Endothelial cell of umbilical vein (primary cell): ENCODE measurements around the gene THBD. TPM values are rescaled to one million over a fixed set of nuclear protein-coding genes. Genes with fewer than 3 reads are reported as not detected.

Source experiments
- BruUV-seq: library from RNA; stranded (reverse); fragments of 400-500 nt; replicated peaks from 2 replicates; lab custom pipeline; 2021; lab: Mats Ljungman, UMichigan
- CTCF ChIA-PET: fragments of 300-600, 350-600 bp; sonication (Branson Sonifier 250); formaldehyde crosslinking; loops from one replicate; lab custom pipeline; 2021; ENCODE audit warnings: antibody characterized with exemption, inconsistent platforms; lab: Charles Lee
- POLR2A ChIA-PET: fragments of 300-600, 350-600 bp; sonication (Branson Sonifier 250); formaldehyde crosslinking; loops from one replicate; lab custom pipeline; 2021; ENCODE audit warnings: antibody characterized with exemption, inconsistent platforms; lab: Charles Lee
- DNase-seq: peaks from one replicate; pipeline ENCODE4 v3.0.0-alpha.2; 2011; ENCODE audit warnings: low read depth, low spot score
- FAIRE-seq: peaks from 2 replicates; lab custom pipeline; 2011; peaks lifted over from hg19 to GRCh38; lab: Jason Lieb, UNC
- H2AFZ ChIP-seq: 2 replicates; pipeline ENCODE4 v1.6.0; 2012; ENCODE audit warnings: low read depth, low read length, control low read depth, inconsistent platforms
- H3K27ac ChIP-seq: 2 replicates; pipeline ENCODE4 v1.5.1; 2011; ENCODE audit warnings: low read depth, mild to moderate bottlenecking, control low read depth, low read length, moderate library complexity; ENCODE audit not compliant: insufficient read depth
- H3K27me3 ChIP-seq, 2 experiments: 2 replicates each; pipeline versions ENCODE4 v1.6.0 to v1.6.1; 2011; ENCODE audit warnings: low read length in 2 of 2, mixed read lengths in 1 of 2; ENCODE audit not compliant: control insufficient read depth in 2 of 2, insufficient read depth in 2 of 2
- H3K36me3 ChIP-seq, 2 experiments: 2 replicates in 1 of 2; 3 replicates in 1 of 2; pipeline ENCODE4 v1.5.1; 2011; ENCODE audit warnings: low read length in 2 of 2, mild to moderate bottlenecking in 1 of 2, moderate library complexity in 1 of 2; ENCODE audit not compliant: control insufficient read depth in 2 of 2, insufficient read depth in 2 of 2; ENCODE audit errors: extremely low read depth in 1 of 2
- H3K4me1 ChIP-seq: 3 replicates; pipeline ENCODE4 v1.5.1; 2011; ENCODE audit warnings: mild to moderate bottlenecking, low read length; ENCODE audit not compliant: control insufficient read depth, insufficient read depth; ENCODE audit errors: extremely low read depth
- H3K4me2 ChIP-seq: 2 replicates; pipeline ENCODE4 v1.6.1; 2011; ENCODE audit warnings: low read length, control low read depth, mixed read lengths; ENCODE audit not compliant: insufficient read depth
- H3K4me3 ChIP-seq, 3 experiments: fragments of 200-600 bp in 1 of 3; sonication (generic), shearing (Covaris generic) in 1 of 3; replicated peaks in 1 of 3; 2 replicates each; pipeline ENCODE4 v1.5.1; 2011 to 2016; ENCODE audit warnings: control low read depth in 3 of 3, low read length in 3 of 3, mild to moderate bottlenecking in 2 of 3, inconsistent platforms in 1 of 3, low read depth in 1 of 3, moderate library complexity in 1 of 3; ENCODE audit not compliant: insufficient read depth in 1 of 3
- H3K79me2 ChIP-seq: 2 replicates; pipeline ENCODE4 v1.6.0; 2012; ENCODE audit warnings: low read length, inconsistent platforms; ENCODE audit not compliant: control insufficient read depth, insufficient read depth
- H3K9ac ChIP-seq: replicated peaks from 2 replicates; pipeline ENCODE3; 2011; ENCODE audit warnings: low read length, control low read depth; ENCODE audit not compliant: insufficient read depth; ENCODE audit errors: extremely low read depth
- H3K9me1 ChIP-seq: replicated peaks from 3 replicates; pipeline ENCODE4 v1.6.0; 2011; ENCODE audit warnings: mild to moderate bottlenecking, low read length; ENCODE audit not compliant: control insufficient read depth, insufficient read depth; ENCODE audit errors: extremely low read depth
- H3K9me3 ChIP-seq: replicated peaks from 2 replicates; pipeline ENCODE4 v1.5.1; 2012; ENCODE audit warnings: low read length, inconsistent platforms; ENCODE audit not compliant: control insufficient read depth, insufficient read depth
- H4K20me1 ChIP-seq: replicated peaks from 2 replicates; pipeline ENCODE3; 2011; ENCODE audit warnings: mild to moderate bottlenecking, low read length; ENCODE audit not compliant: control insufficient read depth, insufficient read depth; ENCODE audit errors: extremely low read depth
- CTCF ChIP-seq, 2 donors: IDR thresholded peaks; 1 replicate in 1 of 2; 2 replicates in 1 of 2; pipeline ENCODE4 v1.5.1; 2011; ENCODE audit warnings: low read length in 2 of 2, mild to moderate bottlenecking in 2 of 2, moderate library complexity in 2 of 2, control low read depth in 1 of 2, inconsistent platforms in 1 of 2, low read depth in 1 of 2; ENCODE audit not compliant: insufficient read depth in 1 of 2; ENCODE audit errors: extremely low read depth in 1 of 2
- EZH2 ChIP-seq: IDR thresholded peaks from 2 replicates; pipeline ENCODE4 v1.6.1; 2012; ENCODE audit warnings: borderline replicate concordance, low read depth, mild to moderate bottlenecking, moderate library complexity, low read length, inconsistent platforms; ENCODE audit not compliant: severe bottlenecking
- FOS ChIP-seq: IDR thresholded peaks from 2 replicates; pipeline ENCODE4 v1.6.1; 2011; ENCODE audit warnings: mild to moderate bottlenecking, low read length, moderate library complexity, borderline replicate concordance; ENCODE audit not compliant: insufficient read depth
- GATA2 ChIP-seq: IDR thresholded peaks from 2 replicates; pipeline ENCODE4 v1.7.0; 2011; ENCODE audit warnings: low read depth, mild to moderate bottlenecking, moderate library complexity, mixed read lengths, low read length; ENCODE audit not compliant: insufficient read length, insufficient read depth
- JUN ChIP-seq: IDR thresholded peaks from 2 replicates; pipeline ENCODE4 v1.6.1; 2011; ENCODE audit warnings: borderline replicate concordance, low read depth; ENCODE audit not compliant: insufficient read length, insufficient read depth
- MAX ChIP-seq: IDR thresholded peaks from 2 replicates; pipeline ENCODE4 v1.6.1; 2011; ENCODE audit not compliant: insufficient read depth, insufficient read length
- MYC ChIP-seq: IDR thresholded peaks from one replicate; pipeline ENCODE4 v1.6.1; 2011; ENCODE audit warnings: mild to moderate bottlenecking, low read depth, low read length
- POLR2A ChIP-seq: IDR thresholded peaks from 2 replicates; pipeline ENCODE4 v1.6.1; 2012; ENCODE audit warnings: low read depth, mild to moderate bottlenecking, control low read depth, low read length
- POLR2AphosphoS5 ChIP-seq: IDR thresholded peaks from 2 replicates; pipeline ENCODE4 v1.6.1; 2012; ENCODE audit warnings: low read depth, mild to moderate bottlenecking, control low read depth, low read length, moderate library complexity; ENCODE audit not compliant: insufficient read depth
- dilution Hi-C: fragments of 300-500 bp; cut with MboI; formaldehyde crosslinking; loops from one replicate; pipeline ENCODE4 v1.15.0; 2019; ENCODE audit warnings: low sequenced_read_pairs; ENCODE audit not compliant: extremely low pct_ligation_motif_present
- intact Hi-C: fragments of 100-400 bp; cut with micrococcal nuclease; formaldehyde crosslinking; loops from one replicate; pipeline ENCODE4 v1.10.0; 2022
- polyA plus RNA-seq, 4 experiments: library from polyadenylated mRNA; depleted of rRNA in 3 of 4; stranded (reverse) in 3 of 4; unstranded in 1 of 4; fragments of >200 nt; gene quantifications; 2 replicates each; pipeline versions ENCODE4 v1.2.1 to v1.2.3, GENCODE V29; 2011 to 2012; ENCODE audit warnings: missing spikeins in 1 of 4
- total RNA-seq: library from RNA; stranded (reverse); gene quantifications from 2 replicates; pipeline ENCODE4 v1.2.3, GENCODE V29; 2021

Gene THBD
- total and polyA plus RNA-seq, 2 donors (not counting 3 experiments of a cell fraction or from before 2014, with no cell fraction given): 17.1 to 28.0 TPM

GRCh38 chr20:23096097-23096496 lies 46.6 kb upstream of the THBD start:
- no peak for TF ChIP-seq FOS
- TF ChIP-seq GATA2: no peak
- no peak for TF ChIP-seq POLR2A
- no peak for TF ChIP-seq CTCF (IDR thresholded peaks at IDR 0.05; ENCODE audit: extremely low read depth in 1 of 2, insufficient read depth in 1 of 2, low read depth in 1 of 2, low read length in 2 of 2)
- TF ChIP-seq MYC: no peak
- TF ChIP-seq POLR2AphosphoS5: no peak
- no peak for TF ChIP-seq EZH2
- no peak for TF ChIP-seq JUN
- no peak for TF ChIP-seq MAX
- no peaks in the 10 kb centered on the region for H3K9me3 ChIP-seq
- no peak overlapping the region for H3K27ac ChIP-seq
- POLR2A ChIA-PET: no interaction called here
- H4K20me1 ChIP-seq: no peaks in the 10 kb centered on the region
- no peak overlapping the region for H2AFZ ChIP-seq
- DNase-seq (no peak), FAIRE-seq (no peak)
- CTCF ChIA-PET: interaction anchor here (0.9 to 1.8 kb wide), 5 partner anchors 10 to 244 kb away, joined by 3 to 10 read pairs (median 3); no protein-coding TSS in a partner anchor
- no peaks in the 10 kb centered on the region for H3K9me1 ChIP-seq
- intact Hi-C loops (no loop called here), dilution Hi-C loops (no loop called here)
- no peaks in the 10 kb centered on the region for H3K27me3 ChIP-seq
- H3K4me3 ChIP-seq: no peak overlapping the region
- no peak overlapping the region for H3K4me2 ChIP-seq
- no peak overlapping the region for H3K9ac ChIP-seq
- BruUV-seq: no TSS peak
- H3K4me1 ChIP-seq: peaks cover 33% of the 10 kb centered on the region
- H3K79me2 ChIP-seq: no peaks in the 10 kb centered on the region
- H3K36me3 ChIP-seq: no peaks in the 10 kb centered on the region
